Transverse colon (tissue), 4 donors: ENCODE measurements around the gene TBC1D30. TPM values are rescaled to one million over a fixed set of nuclear protein-coding genes. Genes with fewer than 3 reads are reported as not detected.
A peak's percentile ranks its signal among the peaks of the same experiment; 100 is the strongest.

Experiments
- DNase-seq: peaks from one replicate; pipeline ENCODE4 v3.0.0-alpha.2; 2019
- H3K27ac ChIP-seq, 4 donors: fragments of 200-600 bp; sonication (generic); 2 replicates each; pipeline ENCODE4 v1.5.1; 2016 to 2018; ENCODE audit warnings: inconsistent platforms in 4 of 4
- H3K27me3 ChIP-seq: fragments of 200-600 bp; sonication (generic); 2 replicates; pipeline ENCODE4 v1.5.1; 2017; ENCODE audit warnings: inconsistent platforms
- H3K36me3 ChIP-seq, 4 donors: fragments of 200-600 bp; sonication (generic); 2 replicates each; pipeline ENCODE4 v1.5.1; 2017 to 2019; ENCODE audit warnings: inconsistent platforms in 4 of 4
- H3K4me1 ChIP-seq, 4 donors: fragments of 200-600 bp; sonication (generic); 2 replicates each; pipeline ENCODE4 v1.5.1; 2017 to 2020; ENCODE audit warnings: inconsistent platforms in 4 of 4
- H3K4me3 ChIP-seq, 4 donors: fragments of 200-600 bp; sonication (generic); 1 replicate in 1 of 4; 2 replicates in 3 of 4; pipeline versions ENCODE4 v1.5.1 to v1.6.1; 2017 to 2019; ENCODE audit warnings: inconsistent platforms in 4 of 4
- H3K9me3 ChIP-seq, 2 donors: fragments of 200-600 bp; sonication (generic); 2 replicates each; pipeline ENCODE4 v1.5.1; 2017 to 2019; ENCODE audit warnings: inconsistent platforms in 2 of 2
- CTCF ChIP-seq, 5 experiments: fragments of 200-600 bp in 3 of 5; fragments of 450-650 bp in 2 of 5; sonication (generic) in 3 of 5; IDR thresholded peaks; 1 replicate in 2 of 5; 2 replicates in 3 of 5; pipeline ENCODE4 v1.5.1; 2016 to 2017; ENCODE audit warnings: antibody characterized with exemption in 5 of 5, inconsistent platforms in 3 of 5, mild to moderate bottlenecking in 2 of 5, moderate library complexity in 1 of 5
- EP300 ChIP-seq: sonication (generic); formaldehyde crosslinking; IDR thresholded peaks from one replicate; pipeline ENCODE4 v1.6.1; 2017; ENCODE audit warnings: antibody characterized with exemption, low read depth
- POLR2A ChIP-seq: fragments of 450-650 bp; IDR thresholded peaks from one replicate; pipeline ENCODE4 v1.6.1; 2016; ENCODE audit warnings: antibody characterized with exemption, mild to moderate bottlenecking, moderate library complexity
- POLR2AphosphoS5 ChIP-seq, 3 donors: sonication (generic); formaldehyde crosslinking; IDR thresholded peaks; one replicate each; pipeline ENCODE4 v1.6.1; 2016; ENCODE audit warnings: antibody characterized with exemption in 3 of 3
- WGBS, 2 donors: methylation state at CpG; one replicate each; pipeline ENCODE4 v1.1.5; 2018; ENCODE audit warnings: low coverage in 1 of 2; 5-methylcytosine and 5-hydroxymethylcytosine counted together
- in situ Hi-C, 4 donors: fragments of 200-750 bp; cut with MboI; loops; one replicate each; pipeline versions ENCODE4 v1.15.0 to v1.15.1; 2017; ENCODE audit warnings: low sequenced_read_pairs in 3 of 4, low pct_ligation_motif_present in 1 of 4, low pct_unique_long_range_greater_than_20kb in 1 of 4
- intact Hi-C: fragments of 100-400 bp; cut with DNase I; formaldehyde crosslinking; loops from one replicate; pipeline ENCODE4 v1.15.1; 2023; ENCODE audit warnings: low total_unique reads
- total RNA-seq, 4 donors: library from RNA; depleted of rRNA; stranded (reverse); fragments of >200 nt; gene quantifications; one replicate each; pipeline ENCODE4 v1.1.0, GENCODE V29; 2016

Gene TBC1D30
- total RNA-seq, 4 donors from 2014 or later = 0.37 to 9.4 (median 6.5) TPM

- Histone ChIP-seq H3K4me1 (peaks cover 17 to 44% (median 29%) of the 10 kb centered on the region in 4 donors), H3K9me3 (no peaks in the 10 kb centered on the region), H3K27me3 (peaks cover 68% of the 10 kb centered on the region), H3K27ac (no peak overlapping the region), H3K36me3 (no peaks in the 10 kb centered on the region), H3K4me3 (peak overlapping the region; percentile 0 to 61 (median 29))
- in situ Hi-C loops = loop anchor here in 1 of 4 donors (25.0 kb wide), 1 partner anchor 288 kb away; the partner anchor contains the start of gene WIF1
- TF ChIP-seq EP300 (no peak), POLR2A (no peak), POLR2AphosphoS5 (IDR thresholded peaks at IDR 0.05) (no peak), CTCF (IDR thresholded peaks at IDR 0.05) (no peak)
- intact Hi-C loops = no loop called here
- 8 to 9% methylated on average over 9 to 10 of the region's 16 CpGs for WGBS, 2 donors
- DNase-seq = no peak
These were observed 332 bp upstream of the TBC1D30 start for GRCh38 chr12:64824130-64824499.

GRCh38 chr12:64825143-64826021 is 935 bp downstream of the TBC1D30 start:
- Histone ChIP-seq H3K27ac (no peak overlapping the region), H3K9me3 (no peaks in the 10 kb centered on the region), H3K4me3 (peak overlapping the region in 3 of 4 donors; percentile 20 to 61 (median 38)), H3K36me3 (no peaks in the 10 kb centered on the region), H3K27me3 (peaks cover 73% of the 10 kb centered on the region), H3K4me1 (peaks cover 17 to 36% (median 26%) of the 10 kb centered on the region in 4 donors)
- no peak for DNase-seq
- WGBS, 2 donors = 5% methylated on average over 44 of the region's 51 CpGs; no CpG with 5 or more reads in 1 of the 2 donors
- intact Hi-C loops (no loop called here), in situ Hi-C loops (no loop called here)
- TF ChIP-seq POLR2AphosphoS5 (IDR thresholded peaks at IDR 0.05) (no peak), POLR2A (no peak), CTCF (IDR thresholded peaks at IDR 0.05) (no peak), EP300 (no peak)

DNA sequence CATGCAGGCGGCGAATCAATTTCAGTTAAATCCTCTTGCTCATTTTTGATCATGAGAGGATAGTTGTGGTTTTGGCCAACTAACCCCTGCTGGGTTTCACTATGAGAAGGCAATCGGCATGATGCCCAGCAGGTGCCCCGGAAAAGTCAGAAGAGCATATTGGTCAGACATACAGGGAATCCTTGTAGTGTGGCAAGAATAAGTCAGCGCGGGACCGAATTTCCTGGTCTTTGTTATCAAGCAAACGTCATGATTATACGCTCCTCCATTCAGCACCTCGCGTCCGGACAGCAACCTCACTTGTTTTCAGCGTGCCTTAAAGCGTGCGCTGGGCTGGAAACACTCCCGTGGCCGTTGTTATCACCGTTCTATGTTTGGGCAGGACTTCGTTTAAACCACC is 1.8 kb downstream of the TBC1D30 start:
- intact Hi-C loops (no loop called here), in situ Hi-C loops (no loop called here)
- no peaks in the 10 kb centered on the region for H3K36me3 ChIP-seq
- H3K27me3 ChIP-seq = peaks cover 73% of the 10 kb centered on the region
- DNase-seq = peak; percentile 64
- H3K27ac ChIP-seq = no peak overlapping the region
- peaks cover 17 to 30% (median 26%) of the 10 kb centered on the region in 4 donors for H3K4me1 ChIP-seq
- 3 to 7% methylated on average over 14 to 19 of the region's 19 CpGs for WGBS, 2 donors
- H3K4me3 ChIP-seq = no peak overlapping the region
- TF ChIP-seq CTCF (IDR thresholded peaks at IDR 0.05) = no peak
- TF ChIP-seq POLR2A = no peak
- TF ChIP-seq POLR2AphosphoS5 (IDR thresholded peaks at IDR 0.05) = no peak
- H3K9me3 ChIP-seq = no peaks in the 10 kb centered on the region

DNA sequence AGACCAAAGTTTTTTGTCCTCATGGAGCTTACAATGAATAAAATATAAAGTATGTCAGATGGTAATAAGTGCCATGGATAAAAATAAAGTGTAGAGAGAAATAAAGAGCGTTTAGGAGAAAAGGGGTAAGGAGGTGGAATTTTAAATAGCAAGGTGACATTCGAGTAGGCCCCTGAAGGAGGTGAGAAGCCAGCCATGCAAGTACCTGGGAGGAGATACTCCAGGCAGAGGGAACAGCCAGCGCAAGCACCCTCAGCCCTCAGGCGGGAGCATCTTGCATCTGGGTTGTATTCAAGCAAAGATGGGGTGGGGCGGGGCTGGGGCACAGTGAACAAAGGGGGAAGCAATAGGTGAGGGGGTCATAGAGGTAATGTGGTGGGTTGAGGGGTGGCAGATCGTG is 4.3 kb downstream of the TBC1D30 start:
- Histone ChIP-seq H3K36me3 (no peaks in the 10 kb centered on the region), H3K4me3 (no peak overlapping the region), H3K4me1 (peaks cover 17 to 30% (median 26%) of the 10 kb centered on the region in 4 donors), H3K27me3 (peaks cover 59% of the 10 kb centered on the region), H3K9me3 (no peaks in the 10 kb centered on the region), H3K27ac (no peak overlapping the region)
- no peak for DNase-seq
- TF ChIP-seq EP300 (no peak), CTCF (IDR thresholded peaks at IDR 0.05) (no peak), POLR2A (no peak), POLR2AphosphoS5 (IDR thresholded peaks at IDR 0.05) (no peak)
- in situ Hi-C loops = no loop called here
- WGBS, 2 donors = 77 to 80% methylated on average over 6 of the region's 6 CpGs
- intact Hi-C loops = no loop called here
